GM20000 (cell line): Measurements from ENCODE around the gene VEPH1.

Source experiments
- DNase-seq: peaks from one replicate; pipeline ENCODE4 v3.0.0; 2012; ENCODE audit warnings: low spot score
- CTCF ChIP-seq: IDR thresholded peaks from 2 replicates; pipeline ENCODE4 v1.5.1; 2012; ENCODE audit warnings: mild to moderate bottlenecking, control low read depth; ENCODE audit errors: extremely low read depth, missing control alignments

VEPH1 gene

GRCh38 chr3:157513585-157513984 lies 10.4 kb upstream of the VEPH1 start:
- no peak for TF ChIP-seq CTCF
- DNase-seq = no peak

- no peak for TF ChIP-seq CTCF
- no peak for DNase-seq
Observed at GRCh38 chr3:157512534-157512933, 9.3 kb upstream of the VEPH1 start.

GRCh38 chr3:157508461-157508860 lies 5.2 kb upstream of the VEPH1 start:
- no peak for TF ChIP-seq CTCF
- no peak for DNase-seq

GRCh38 chr3:157501863-157502262 lies 1.4 kb downstream of the VEPH1 start:
- DNase-seq = no peak
- TF ChIP-seq CTCF = no peak

GRCh38 chr3:157500232-157500631 lies 3.0 kb downstream of the VEPH1 start:
- no peak for DNase-seq

GRCh38 chr3:157499342-157499963 lies 3.8 kb downstream of the VEPH1 start:
- TF ChIP-seq CTCF = no peak
- no peak for DNase-seq

More at GRCh38 chr3:157500232-157500631, 3.0 kb downstream of the VEPH1 start:
- no peak for TF ChIP-seq CTCF

GRCh38 chr3:157498371-157498770 lies 4.8 kb downstream of the VEPH1 start:
- no peak for DNase-seq
- no peak for TF ChIP-seq CTCF
